ENCODE results near the gene CARD9. TPM values are rescaled to one million over a fixed set of nuclear protein-coding genes. Genes with fewer than 3 reads are reported as not detected.
A peak's percentile ranks its signal among the peaks of the same experiment; 100 is the strongest.

Gene CARD9
- total RNA-seq, 2 donors from 2014 or later, result 1.2 to 1.6 TPM

- ATAC-seq (replicated peaks in 1 of 2) (no peak), DNase-seq (no peak)
- no peaks in the 10 kb centered on the region for H3K27me3 Mint-ChIP-seq (ENCODE audit: low read depth)
- H3K9me3 Mint-ChIP-seq, result no peaks in the 10 kb centered on the region
- H3K4me3 Mint-ChIP-seq, result no peak overlapping the region
- no peak overlapping the region for H3K27ac Mint-ChIP-seq
- no peaks in the 10 kb centered on the region for H3K4me1 Mint-ChIP-seq (ENCODE audit: low read depth)
- H3K36me3 Mint-ChIP-seq (ENCODE audit: insufficient read depth in 2 of 2), result no peaks in the 10 kb centered on the region
Measured at GRCh38 chr9:136372006-136372405, 1.5 kb downstream of the CARD9 start.

- DNase-seq, result no peak
- Mint-ChIP-seq H3K36me3 (ENCODE audit: insufficient read depth in 2 of 2) (no peaks in the 10 kb centered on the region), H3K27ac (no peak overlapping the region), H3K27me3 (ENCODE audit: low read depth) (no peaks in the 10 kb centered on the region), H3K4me1 (ENCODE audit: low read depth) (no peaks in the 10 kb centered on the region), H3K9me3 (no peaks in the 10 kb centered on the region), H3K4me3 (no peak overlapping the region)
- no peak for ATAC-seq (replicated peaks in 1 of 2)
Measured at GRCh38 chr9:136371533-136371880, 2.0 kb downstream of the CARD9 start.

GRCh38 chr9:136370687-136371532, 2.6 kb downstream of the CARD9 start:
- Mint-ChIP-seq H3K4me3 (no peak overlapping the region), H3K9me3 (no peaks in the 10 kb centered on the region), H3K4me1 (ENCODE audit: low read depth) (no peaks in the 10 kb centered on the region), H3K27ac (no peak overlapping the region), H3K27me3 (ENCODE audit: low read depth) (no peaks in the 10 kb centered on the region), H3K36me3 (ENCODE audit: insufficient read depth in 2 of 2) (no peaks in the 10 kb centered on the region)
- ATAC-seq (replicated peaks in 1 of 2) (no peak), DNase-seq (no peak)

DNA sequence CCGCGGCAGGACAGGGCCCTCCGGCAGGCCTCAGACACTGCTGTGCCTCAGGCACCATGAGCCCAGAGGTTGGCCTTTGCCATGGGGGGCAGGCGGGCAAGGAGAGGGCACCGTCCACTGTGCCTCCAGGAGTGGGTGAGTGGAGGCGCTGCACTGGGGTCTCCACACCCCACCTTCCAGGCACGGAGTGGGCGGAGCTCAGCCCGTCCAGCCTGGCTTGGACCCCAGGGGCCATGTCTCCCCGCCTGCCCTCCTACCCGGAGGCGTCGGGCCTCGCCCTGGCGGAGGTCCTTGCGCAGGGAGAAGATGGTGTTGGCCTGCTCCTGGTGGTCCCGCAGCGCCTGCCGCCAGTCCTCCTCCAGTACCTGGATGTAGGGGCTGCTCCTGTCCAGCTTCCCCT, 3.4 kb downstream of the CARD9 start:
- Mint-ChIP-seq H3K4me1 (ENCODE audit: low read depth) (no peaks in the 10 kb centered on the region), H3K27ac (no peak overlapping the region), H3K36me3 (ENCODE audit: insufficient read depth in 2 of 2) (no peaks in the 10 kb centered on the region), H3K4me3 (no peak overlapping the region), H3K27me3 (ENCODE audit: low read depth) (no peaks in the 10 kb centered on the region), H3K9me3 (no peaks in the 10 kb centered on the region)
- DNase-seq, result no peak
- no peak for ATAC-seq (replicated peaks in 1 of 2)

- no peak overlapping the region for H3K27ac Mint-ChIP-seq
- no peaks in the 10 kb centered on the region for H3K27me3 Mint-ChIP-seq (ENCODE audit: low read depth)
- no peak for DNase-seq
- ATAC-seq (replicated peaks in 1 of 2), result no peak
- H3K36me3 Mint-ChIP-seq (ENCODE audit: insufficient read depth in 2 of 2), result no peaks in the 10 kb centered on the region
- H3K4me3 Mint-ChIP-seq, result no peak overlapping the region
- no peaks in the 10 kb centered on the region for H3K4me1 Mint-ChIP-seq (ENCODE audit: low read depth)
- no peaks in the 10 kb centered on the region for H3K9me3 Mint-ChIP-seq
Measured at GRCh38 chr9:136368190-136368589, 5.3 kb downstream of the CARD9 start.

DNA sequence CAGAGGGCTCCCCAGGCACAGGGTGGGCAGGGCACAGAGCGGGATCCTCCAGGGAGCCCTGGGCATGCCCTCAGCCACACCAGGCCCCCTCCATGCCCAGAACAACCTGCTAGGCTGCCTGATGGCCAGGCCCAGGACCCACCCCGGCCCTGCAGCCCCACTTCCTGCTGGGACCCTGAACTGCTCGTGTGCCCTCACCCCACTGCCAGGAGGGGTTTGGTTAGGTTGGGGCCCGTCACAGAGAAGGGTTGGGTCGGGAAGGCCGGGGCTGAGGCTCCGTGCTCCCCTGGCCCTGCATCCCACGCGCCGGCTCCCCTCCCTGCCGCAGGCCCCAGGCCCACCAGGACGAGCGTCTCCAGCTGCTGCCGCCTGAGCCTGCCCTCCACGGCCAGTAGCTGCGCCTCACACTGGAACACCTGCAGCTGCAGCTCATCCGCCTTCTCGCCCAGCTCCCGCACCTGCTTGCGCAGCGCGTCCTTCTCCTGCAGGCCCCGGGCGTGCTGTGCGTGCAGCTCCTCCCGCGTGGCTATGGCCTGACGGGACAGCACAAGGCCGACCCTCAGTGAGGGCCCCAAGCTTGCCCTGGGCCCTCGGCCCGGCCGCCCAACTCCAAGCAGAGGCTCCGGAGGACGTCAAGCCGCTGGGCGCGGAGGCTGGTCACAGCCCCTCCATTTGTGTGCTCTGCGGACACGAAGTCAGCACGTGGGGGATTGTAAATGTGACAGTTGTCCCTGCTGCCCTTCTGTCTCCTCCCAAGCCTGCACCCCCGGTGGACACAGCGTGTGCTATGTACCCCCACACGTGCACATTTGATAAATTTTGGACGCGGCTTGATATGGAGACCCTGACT, 5.9 kb downstream of the CARD9 start:
- no peaks in the 10 kb centered on the region for H3K27me3 Mint-ChIP-seq (ENCODE audit: low read depth)
- no peaks in the 10 kb centered on the region for H3K4me1 Mint-ChIP-seq (ENCODE audit: low read depth)
- H3K27ac Mint-ChIP-seq, result no peak overlapping the region
- no peak for ATAC-seq (replicated peaks in 1 of 2)
- H3K9me3 Mint-ChIP-seq, result no peaks in the 10 kb centered on the region
- no peak for DNase-seq
- no peak overlapping the region for H3K4me3 Mint-ChIP-seq
- H3K36me3 Mint-ChIP-seq (ENCODE audit: insufficient read depth in 2 of 2), result no peaks in the 10 kb centered on the region

DNA sequence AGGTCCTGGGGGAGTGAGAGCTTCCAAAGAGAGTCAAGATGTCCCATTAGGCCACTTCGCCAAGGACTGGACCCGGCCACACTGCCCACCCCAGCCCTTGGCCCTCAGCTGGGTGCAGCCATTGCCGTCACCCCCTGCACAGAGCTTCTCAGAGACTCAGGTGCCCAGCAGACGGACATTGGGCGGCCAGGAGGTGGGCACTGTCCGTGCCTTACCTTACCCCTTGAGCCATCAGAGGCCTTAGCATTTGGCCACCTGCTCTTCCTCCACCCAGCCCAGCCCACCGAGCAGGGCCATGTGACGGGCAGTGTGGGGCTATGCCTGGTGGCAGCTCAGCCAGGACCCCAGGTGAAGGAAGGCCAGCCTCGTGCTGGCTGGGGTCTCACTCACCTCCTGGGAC, 6.6 kb downstream of the CARD9 start:
- ATAC-seq (replicated peaks in 1 of 2) (no peak), DNase-seq (no peak)
- no peaks in the 10 kb centered on the region for H3K4me1 Mint-ChIP-seq (ENCODE audit: low read depth)
- no peak overlapping the region for H3K27ac Mint-ChIP-seq
- H3K36me3 Mint-ChIP-seq (ENCODE audit: insufficient read depth in 2 of 2), result no peaks in the 10 kb centered on the region
- no peak overlapping the region for H3K4me3 Mint-ChIP-seq
- H3K9me3 Mint-ChIP-seq, result no peaks in the 10 kb centered on the region
- H3K27me3 Mint-ChIP-seq (ENCODE audit: low read depth), result no peaks in the 10 kb centered on the region

DNA sequence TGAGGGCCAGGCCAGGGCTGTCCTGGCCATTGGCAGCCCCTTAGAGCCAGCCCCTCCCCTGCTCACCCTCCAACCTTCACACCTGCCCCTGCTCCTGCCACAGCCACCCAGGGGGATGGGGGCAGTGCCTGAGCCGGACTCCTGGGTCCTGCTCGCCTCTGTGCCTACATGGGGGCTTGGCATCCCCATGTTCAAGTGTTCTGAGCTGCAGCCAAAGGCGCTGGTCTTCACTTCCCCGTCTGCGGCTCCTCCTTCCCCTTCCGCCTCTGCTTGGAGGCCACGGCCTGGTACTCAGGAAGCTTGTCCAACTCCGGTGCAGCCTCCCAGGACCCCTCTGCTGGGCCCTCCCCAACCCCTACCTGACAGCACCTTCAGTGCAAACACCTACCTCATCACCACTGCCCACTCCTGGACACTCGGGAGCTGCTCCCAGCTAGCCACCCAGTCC, 7.7 kb downstream of the CARD9 start:
- no peak for ATAC-seq (replicated peaks in 1 of 2)
- no peak overlapping the region for H3K27ac Mint-ChIP-seq
- H3K4me3 Mint-ChIP-seq, result no peak overlapping the region
- no peaks in the 10 kb centered on the region for H3K27me3 Mint-ChIP-seq (ENCODE audit: low read depth)
- no peaks in the 10 kb centered on the region for H3K9me3 Mint-ChIP-seq
- no peaks in the 10 kb centered on the region for H3K36me3 Mint-ChIP-seq (ENCODE audit: insufficient read depth in 2 of 2)
- no peak for DNase-seq
- no peaks in the 10 kb centered on the region for H3K4me1 Mint-ChIP-seq (ENCODE audit: low read depth)

DNA sequence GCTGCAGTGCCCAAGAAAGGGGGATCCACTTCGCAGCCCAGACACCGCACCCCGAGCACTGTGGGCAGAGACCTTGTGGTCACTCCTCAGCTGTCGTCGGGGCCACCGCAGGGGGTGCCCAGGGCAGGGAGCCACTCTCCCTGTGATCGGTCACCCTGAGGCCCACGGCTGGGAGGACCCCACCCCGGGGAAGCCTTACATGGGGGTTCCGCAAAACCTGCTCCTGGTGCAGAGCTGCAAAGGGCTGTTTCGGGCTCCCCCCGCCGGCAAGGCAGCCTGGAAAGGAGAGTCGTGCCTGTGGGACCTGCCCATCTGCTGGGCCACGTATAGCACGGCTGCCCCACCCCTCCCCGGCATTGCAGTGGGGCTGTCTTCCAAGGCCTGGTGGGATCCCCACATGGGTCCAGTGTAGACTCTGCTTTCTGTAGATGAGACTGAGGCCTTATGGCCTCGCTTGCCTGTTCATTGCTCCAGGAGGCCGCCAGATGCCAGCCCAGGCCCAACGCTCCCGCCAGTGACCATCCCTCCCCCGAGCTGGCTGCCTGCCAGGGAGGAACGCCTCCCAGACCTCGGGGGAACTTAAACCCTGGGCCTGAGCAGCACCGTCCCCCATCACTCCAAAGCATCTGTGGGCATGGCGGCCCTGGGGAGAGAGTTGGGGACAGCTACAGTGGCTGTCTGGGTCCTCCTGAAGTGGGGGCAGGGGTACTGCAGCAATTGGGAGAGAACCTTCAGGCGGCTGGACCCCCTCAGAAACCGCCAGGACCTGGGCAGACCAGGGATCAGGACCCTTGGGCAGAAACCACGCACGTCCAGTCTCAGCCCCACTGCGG, 8.3 kb downstream of the CARD9 start:
- Mint-ChIP-seq H3K9me3 (no peaks in the 10 kb centered on the region), H3K27me3 (ENCODE audit: low read depth) (no peaks in the 10 kb centered on the region), H3K4me3 (no peak overlapping the region), H3K36me3 (ENCODE audit: insufficient read depth in 2 of 2) (no peaks in the 10 kb centered on the region), H3K4me1 (ENCODE audit: low read depth) (no peaks in the 10 kb centered on the region), H3K27ac (no peak overlapping the region)
- DNase-seq, result no peak
- no peak for ATAC-seq (replicated peaks in 1 of 2)

DNA sequence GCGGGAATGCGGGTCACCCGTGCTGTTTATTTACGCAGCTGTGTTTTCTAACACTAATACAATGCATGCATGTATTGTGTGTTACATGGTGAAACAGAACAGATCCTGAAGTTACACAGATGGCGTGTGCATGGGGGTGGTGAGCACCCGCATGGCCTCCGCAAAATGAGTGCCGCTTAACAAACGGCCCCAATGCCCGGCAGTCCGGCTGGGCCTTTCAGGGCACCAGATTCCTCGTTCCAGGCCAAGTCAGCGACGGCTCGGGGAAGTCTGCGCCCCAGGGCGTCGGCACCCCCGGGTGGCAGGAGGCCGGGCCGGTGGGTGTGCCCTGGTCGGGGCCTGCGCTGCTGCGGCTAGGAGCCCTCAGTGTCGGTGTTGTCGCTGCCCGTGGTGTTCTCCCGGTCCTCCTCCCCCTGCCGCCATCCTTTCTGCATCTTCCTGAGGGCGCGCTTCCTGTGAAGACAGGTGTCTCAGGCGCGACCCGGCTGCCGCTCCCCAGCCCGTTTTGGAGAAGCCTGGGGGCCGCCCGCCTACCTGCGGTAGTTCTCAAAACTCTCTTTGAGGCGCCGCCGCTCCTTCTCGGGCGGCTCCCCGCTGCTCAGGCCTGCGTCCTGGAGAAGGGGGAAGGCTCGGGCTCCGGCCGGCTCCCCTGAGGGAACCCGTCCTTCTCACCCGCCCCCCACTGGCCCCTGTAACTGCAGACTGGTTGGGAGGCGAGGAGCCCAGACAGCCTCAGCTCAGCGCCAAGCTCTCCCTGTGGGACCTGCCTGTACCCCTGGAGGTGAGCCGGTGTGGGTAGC, 9.3 kb downstream of the CARD9 start:
- DNase-seq, result no peak
- Mint-ChIP-seq H3K27ac (no peak overlapping the region), H3K4me3 (peak overlapping the region; percentile 32 to 61)

DNA sequence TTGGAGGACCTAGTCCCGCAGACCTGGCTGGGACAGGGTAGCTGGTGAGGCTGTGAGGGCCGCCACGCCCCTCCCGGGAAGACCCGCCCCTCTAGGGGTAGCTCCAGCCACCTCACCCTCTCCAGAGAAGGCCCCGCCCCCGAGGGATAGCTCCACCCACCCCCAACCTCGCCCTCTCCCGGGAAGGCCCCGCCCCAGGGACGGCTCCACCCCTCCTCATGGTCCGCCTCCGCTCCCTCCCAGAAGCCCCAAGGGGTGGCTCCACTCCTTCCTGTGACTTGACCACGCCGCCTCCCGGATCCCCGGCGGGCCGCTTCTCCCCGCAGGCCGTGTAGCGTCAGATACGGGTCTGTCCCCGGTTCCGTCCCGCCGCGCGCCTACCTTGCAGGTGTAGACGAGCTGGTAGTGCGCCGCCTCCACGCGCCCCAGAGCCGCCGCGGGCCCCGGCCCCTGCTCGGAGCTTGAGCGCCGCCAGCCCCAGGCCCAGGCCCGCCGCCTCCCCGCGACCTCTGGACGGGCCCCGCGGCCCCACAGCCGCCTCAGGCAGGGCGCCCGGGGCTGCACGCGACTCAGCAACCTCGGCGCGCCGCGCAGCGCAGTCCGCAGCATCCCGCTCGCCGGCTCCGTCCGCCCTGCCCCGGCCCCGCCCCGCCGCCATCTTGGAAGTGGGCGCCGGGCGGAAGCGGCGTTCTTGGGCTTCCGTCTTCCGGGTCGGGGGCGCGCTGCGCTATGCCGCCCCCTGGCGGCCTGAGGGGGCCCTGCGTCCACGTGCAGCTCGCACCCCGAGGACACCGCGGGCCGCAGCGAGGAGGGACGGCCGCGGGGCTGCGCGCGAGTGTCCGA, 10.1 kb downstream of the CARD9 start, which contains the start of gene DNLZ:
Gene DNLZ (minus strand): TSS at position 639 of the 843 bp plus-strand sequence. CDS start 30 bp downstream, at position 609.
- Mint-ChIP-seq H3K9me3 (no peaks in the 10 kb centered on the region), H3K36me3 (ENCODE audit: insufficient read depth in 2 of 2) (no peaks in the 10 kb centered on the region), H3K4me3 (peak within 1 kb of the TSS; percentile 84 to 87), H3K27me3 (ENCODE audit: low read depth) (no peaks in the 10 kb centered on the region), H3K27ac (peak within 1 kb of the TSS; percentile 63), H3K4me1 (ENCODE audit: low read depth) (no peaks in the 10 kb centered on the region)
- ATAC-seq (replicated peaks in 1 of 2) (peak; percentile 88 to 90), DNase-seq (peak; percentile 95 to 97)

More for the DNA sequence above, 9.3 kb downstream of the CARD9 start:
- no peaks in the 10 kb centered on the region for H3K27me3 Mint-ChIP-seq (ENCODE audit: low read depth)
- no peaks in the 10 kb centered on the region for H3K36me3 Mint-ChIP-seq (ENCODE audit: insufficient read depth in 2 of 2)
- no peak for ATAC-seq (replicated peaks in 1 of 2)
- no peaks in the 10 kb centered on the region for H3K9me3 Mint-ChIP-seq
- H3K4me1 Mint-ChIP-seq (ENCODE audit: low read depth), result no peaks in the 10 kb centered on the region

- no peak overlapping the region for H3K27ac Mint-ChIP-seq
- no peak for DNase-seq
- H3K9me3 Mint-ChIP-seq, result no peaks in the 10 kb centered on the region
- no peak for ATAC-seq (replicated peaks in 1 of 2)
- H3K4me3 Mint-ChIP-seq, result peak overlapping the region in 1 of 2 donors; percentile 84
- H3K36me3 Mint-ChIP-seq (ENCODE audit: insufficient read depth in 2 of 2), result no peaks in the 10 kb centered on the region
- H3K27me3 Mint-ChIP-seq (ENCODE audit: low read depth), result no peaks in the 10 kb centered on the region
- H3K4me1 Mint-ChIP-seq (ENCODE audit: low read depth), result no peaks in the 10 kb centered on the region
Measured at GRCh38 chr9:136362450-136362784, 11.1 kb downstream of the CARD9 start.
